ENCODE results near the gene C1orf167.

Gene C1orf167

DNA sequence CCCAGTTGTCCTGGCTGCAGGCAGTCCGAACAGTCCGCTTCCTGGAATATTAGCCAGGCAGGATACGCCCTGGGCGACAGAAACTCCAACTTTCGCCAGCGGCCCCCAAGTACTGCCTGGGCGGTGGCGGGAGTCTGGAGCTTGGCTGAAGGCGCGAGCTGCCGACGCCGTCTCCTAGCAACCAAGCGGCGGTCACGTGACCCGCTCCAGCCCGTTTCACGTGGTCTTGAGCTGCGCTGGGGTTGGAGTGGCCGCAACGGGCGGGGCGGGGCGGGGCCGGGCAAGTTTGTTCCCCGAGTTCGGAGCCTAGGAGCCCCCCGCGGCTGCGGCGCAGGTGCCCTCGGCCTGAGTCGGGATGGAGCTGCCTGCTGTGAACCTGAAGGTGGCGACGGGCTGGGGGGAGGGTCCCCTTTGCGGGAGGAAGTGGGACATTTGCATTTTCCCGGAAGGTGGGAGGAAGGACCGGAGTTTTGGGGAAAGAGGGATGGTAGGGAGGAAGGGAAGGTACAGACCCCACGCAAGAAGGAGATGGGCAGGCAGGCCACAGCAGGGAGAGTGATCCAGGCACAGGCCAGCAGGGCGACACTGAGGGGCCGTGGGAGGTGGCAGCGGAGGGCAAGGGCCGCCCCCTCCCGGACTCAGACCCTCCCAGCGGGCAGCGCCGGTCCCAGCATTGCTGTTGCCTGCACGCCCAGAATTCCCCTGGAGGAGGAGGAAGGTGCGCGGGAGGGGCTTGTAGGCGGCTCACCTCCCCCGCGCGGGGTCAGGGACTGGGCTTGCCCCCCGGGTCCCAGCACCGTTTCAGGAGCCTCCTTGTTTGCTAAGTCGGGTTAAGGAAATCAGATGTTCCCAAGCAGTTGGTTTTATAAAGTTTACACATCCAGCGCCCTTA, 25.9 kb upstream of the C1orf167 start, which contains the start of gene AGTRAP:
TSS of gene AGTRAP (plus strand) at position 283 of the 892 bp plus-strand sequence. CDS start at position 356, 73 bp downstream.
- DNase-seq (ENCODE audit: low read depth in 2 of 2) = peak; percentile 73 to 75

DNA sequence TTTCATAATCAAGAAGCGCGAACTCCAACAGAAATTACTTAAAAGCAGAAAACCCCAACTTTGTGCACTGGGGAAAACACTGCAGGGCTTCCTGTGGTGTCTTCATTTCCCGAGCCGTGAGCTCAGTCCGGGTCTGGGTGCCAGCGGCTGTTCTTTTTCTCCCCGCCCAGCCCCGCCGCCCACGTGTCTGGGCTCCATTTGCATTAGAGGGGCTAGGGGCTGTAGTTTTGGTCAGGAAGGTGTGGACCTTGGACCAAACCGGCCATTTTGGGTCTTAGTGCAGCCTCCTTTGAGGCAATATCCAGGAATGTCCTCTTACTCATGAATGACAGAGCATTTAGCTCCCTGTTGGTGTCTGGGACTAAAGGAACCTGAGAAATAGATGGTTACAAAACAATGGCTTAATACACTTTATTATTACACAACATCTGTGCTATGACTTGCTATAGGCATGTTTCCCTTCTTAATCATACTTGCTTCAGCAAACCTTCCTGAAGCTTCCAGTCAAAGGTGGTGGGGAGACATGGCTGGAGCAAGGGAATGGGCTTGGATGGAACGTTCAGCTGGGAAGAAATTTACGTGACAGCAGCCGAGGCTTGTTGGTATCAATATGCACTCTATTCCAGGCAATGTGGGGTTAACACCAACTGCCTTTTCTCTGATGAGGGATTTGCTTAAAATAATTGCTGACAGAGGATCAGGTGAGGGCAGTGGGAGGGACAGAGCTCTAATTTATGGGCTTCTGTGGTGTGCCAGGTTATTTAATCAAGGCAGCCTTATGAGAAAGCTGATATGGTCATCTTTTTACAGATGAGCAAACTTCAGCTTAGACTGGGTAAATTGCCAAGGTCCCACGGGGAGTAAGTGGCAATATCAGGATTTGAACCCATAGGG, 25.0 kb upstream of the C1orf167 start:
- peak in 1 of 2 donors; percentile 15 for DNase-seq (ENCODE audit: low read depth in 2 of 2)

DNA sequence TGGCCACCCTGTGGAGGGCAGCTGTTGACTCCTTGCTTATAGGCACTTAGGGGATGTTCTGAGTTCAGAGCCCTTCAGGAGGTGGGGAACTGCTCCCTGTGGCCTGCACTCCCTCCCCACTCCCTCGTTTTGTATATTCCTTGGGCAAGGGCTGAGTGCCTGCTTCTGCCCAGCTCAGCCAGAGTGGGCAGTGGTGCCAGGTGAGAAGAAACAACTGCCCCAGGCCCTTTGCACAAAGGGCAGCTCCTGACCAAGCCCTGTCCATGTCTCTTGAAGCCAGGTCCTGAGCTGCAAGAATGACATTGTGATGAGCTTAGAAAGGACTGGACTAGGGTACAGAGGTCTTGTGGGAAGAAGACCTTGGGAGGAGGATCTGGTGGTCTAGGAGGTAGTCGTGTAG, 23.9 kb upstream of the C1orf167 start:
- DNase-seq (ENCODE audit: low read depth in 2 of 2) = no peak

DNA sequence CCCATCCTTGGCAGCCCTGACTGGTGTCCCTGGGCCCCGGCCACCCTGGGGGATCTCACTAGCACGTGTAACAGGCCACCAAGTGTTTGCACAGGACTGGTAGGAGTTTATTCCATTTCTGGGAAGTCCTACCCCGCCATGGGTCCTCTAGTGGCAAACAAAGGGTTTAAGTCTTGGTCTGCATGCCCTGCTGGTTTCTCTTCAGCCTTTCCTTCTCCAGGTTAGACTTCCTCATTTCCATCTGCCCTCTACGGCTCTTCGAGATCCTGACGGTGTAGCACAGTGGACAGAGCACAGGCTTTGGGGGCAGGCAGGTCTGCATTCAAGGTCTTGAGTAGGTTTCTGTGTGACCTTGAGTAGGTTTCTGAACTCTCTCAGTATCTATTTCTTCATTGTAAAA, 23.2 kb upstream of the C1orf167 start:
- no peak for DNase-seq (ENCODE audit: low read depth in 2 of 2)

DNA sequence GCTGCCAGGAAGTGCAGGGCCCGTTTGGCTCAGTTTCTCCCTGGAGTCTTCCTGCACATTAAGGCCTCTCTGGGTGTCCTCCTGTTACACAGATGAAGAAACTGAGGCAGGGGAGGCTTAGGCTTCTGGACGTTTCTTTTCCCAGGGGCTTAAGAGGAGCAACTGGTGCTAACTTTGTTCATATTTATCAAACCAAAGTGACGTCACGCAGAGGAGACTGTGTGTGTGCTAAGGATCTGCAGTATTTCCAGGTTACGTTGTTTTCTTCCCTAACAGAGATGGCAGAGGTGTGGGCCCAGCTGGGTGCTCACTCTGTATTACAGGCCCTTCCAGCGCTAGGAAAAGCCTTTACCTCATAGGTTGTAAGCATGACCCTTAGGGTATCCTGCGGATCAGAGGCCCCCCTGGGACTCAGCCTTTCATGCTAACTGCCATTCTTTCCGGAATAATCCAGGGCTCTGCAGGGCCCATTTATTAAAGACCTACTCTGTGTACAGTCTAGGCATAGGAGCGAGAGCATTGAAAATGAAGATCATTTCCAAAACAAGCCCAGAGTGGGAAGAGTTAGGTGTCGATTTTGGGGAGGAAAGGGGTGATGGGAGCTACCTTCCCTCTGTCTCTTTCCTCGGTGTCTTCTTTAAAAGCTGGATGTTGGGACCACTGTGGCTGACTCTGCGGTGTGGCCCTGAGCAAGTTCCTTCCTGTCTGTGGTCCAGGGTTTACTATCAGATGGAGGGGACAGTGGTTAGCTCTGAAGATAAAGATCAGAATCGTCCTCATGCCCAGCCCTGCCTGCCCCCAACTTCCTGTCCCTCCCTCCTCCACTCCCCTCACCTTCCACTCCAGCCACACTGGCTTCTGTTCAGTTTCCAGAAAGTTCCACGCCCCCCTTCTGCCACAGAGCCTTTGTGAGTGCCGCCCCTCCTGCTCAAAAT, 21.5 kb upstream of the C1orf167 start:
- no peak for DNase-seq (ENCODE audit: low read depth in 2 of 2)

DNA sequence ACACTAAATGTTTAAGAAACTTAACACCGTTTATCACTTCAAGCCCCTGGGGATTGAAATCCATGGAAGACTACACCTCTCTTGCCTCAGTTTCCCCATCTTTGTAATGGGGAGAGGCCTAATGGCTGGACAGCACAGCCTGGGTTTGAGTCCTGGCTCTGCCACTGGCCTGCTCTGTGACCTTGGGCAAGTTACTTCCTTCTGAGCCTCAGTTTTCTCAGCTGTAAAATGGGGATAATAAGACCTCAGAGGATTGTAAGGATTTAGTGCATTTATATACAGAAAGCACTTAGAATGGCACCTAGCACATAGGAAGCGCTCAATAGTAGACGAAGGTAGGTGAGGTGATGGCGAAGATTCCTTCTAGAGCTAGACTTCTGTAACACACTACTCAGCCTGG, 20.5 kb upstream of the C1orf167 start:
- no peak for DNase-seq (ENCODE audit: low read depth in 2 of 2)

DNA sequence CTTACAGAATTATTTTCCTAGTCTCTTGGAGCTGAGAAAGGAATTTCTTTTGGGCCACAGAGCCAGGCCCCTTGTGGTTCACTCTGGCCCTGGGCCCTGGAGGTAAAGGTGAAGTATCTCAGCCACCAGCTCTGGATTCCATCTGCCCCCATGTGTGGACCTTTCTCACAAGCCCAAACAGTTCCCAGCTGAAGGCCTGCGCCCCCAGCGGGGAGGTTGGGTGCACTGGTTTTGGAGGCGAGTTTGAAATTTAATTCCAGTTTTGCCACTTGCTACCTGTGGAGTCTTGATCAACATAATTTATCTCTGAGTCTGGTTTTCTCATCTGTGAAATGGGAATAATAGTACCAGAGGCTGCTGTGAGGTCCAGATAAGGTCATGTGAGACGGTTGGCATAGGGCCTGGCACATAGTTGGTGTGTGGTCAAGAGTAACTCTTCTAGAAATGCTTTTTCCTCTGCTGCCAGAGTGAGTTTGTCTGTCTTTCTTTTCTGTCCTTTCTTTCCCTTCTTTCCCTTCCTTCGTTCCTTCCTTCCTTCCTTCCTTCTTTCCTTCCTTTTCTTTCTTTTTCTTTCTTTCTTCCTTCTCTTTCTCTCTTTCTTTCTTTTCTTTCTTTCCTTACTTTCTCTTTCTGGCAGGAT, 20.0 kb upstream of the C1orf167 start:
- DNase-seq (ENCODE audit: low read depth in 2 of 2) = no peak

DNA sequence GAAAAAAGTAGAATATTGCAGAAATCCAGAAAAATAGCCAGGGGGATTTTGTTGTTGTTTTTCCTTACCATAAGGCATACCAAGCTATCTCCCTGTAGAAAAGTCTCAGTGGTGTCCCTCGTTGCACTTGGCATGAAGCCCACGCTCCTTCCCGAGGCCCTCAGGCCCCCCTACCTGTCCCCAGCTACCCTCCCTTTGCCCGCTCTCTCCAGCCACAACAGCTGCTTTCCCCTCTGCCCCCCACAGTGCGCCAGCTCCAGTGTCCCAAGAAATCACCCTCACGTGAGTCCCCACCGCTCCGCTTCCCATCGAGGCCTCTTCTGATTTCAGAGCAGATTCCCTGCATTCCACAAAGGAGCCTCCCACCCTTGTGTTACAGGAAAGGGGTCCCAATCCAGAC, 17.7 kb upstream of the C1orf167 start:
- DNase-seq (ENCODE audit: low read depth in 2 of 2) = no peak

DNA sequence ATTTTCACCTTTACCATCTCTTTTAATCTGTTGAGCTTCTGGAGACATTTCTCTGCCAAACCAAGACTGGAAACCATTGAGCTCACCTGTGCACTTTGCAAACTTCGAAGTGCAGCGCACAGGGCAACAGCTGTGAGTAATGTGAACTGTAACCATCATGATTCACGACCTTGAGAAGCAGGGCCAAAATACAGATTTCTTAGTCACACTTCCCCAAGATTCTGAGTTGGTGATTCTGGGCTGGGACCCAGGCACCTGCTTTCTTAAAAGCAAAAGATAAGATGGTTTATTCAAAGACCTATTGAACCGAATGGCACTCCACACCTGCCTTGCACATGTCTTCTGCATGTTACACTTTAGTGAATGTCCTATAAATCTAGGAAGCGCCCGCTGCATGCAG, 15.9 kb upstream of the C1orf167 start:
- no peak for DNase-seq (ENCODE audit: low read depth in 2 of 2)

DNA sequence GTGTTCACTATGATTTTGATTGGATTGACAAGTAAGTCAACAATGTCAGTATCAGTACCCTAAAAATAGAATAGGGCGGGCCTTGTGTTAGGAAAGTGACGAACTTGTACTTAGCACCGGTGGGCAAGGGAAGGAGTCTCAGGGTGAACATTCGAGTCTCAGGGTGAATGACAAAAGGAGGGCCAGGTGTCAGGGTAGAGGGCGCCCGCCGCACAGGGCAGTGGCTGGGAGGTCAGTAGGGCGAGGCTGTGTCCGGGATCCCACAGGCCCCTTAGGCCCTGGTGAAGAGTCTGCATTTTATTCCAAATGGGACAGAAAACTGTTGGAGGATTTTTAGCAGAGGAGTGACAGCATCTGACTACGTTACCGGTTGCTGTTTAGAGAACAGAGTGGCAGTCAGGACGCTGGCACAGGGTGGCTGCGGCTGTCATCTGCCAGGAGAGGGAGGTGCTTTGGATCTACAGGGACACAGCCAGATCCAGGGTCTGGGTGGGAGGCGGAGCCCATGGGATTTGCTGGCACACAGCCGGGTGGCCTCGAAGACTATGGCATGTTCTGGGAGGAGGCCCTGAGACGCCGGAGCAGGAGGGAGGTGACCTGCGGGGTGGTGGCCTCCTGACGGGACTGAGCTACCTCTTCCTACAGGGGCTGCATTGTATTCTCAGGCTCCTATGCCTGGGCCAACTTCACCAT, 15.1 kb upstream of the C1orf167 start:
- no peak for DNase-seq (ENCODE audit: low read depth in 2 of 2)

DNA sequence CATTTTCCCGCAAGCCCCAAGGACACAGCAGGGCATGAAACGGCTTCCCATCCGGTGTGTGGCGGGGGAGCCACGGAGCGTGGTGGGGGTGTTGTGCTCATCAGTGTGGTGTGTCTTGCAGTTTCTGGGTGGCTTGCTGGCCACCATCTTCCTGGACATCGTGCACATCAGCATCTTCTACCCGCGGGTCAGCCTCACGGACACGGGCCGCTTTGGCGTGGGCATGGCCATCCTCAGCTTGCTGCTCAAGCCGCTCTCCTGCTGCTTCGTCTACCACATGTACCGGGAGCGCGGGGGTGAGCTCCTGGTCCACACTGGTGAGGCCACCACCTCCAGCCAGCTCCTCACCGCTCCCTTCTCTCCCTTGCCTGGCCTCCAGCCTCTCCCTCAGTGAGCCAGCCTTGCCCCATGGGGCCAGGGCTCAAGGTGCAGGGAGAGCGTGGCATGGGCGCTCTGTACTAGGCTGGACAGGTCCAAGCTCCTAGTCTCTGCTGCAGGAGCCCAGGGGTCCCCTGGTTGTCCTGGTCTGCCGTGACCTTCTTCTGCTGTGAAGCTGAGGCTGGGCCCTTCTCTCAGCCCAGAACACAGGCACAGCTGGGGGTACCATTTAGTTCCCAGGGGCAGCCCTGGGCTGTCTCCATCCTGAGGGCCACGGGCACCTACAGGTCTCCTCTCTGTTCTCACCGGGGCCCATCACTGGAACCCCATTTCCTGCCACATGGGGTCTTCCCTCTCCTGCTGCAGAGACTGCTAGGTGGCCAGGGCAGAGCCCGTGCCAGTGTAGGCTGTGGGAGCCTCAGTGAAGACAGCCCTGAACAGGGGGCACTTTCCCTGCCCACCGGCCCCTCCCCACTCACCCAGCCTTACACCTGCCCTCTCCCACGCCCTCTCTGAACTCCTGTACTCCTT, 13.4 kb upstream of the C1orf167 start:
- no peak for DNase-seq (ENCODE audit: low read depth in 2 of 2)

DNA sequence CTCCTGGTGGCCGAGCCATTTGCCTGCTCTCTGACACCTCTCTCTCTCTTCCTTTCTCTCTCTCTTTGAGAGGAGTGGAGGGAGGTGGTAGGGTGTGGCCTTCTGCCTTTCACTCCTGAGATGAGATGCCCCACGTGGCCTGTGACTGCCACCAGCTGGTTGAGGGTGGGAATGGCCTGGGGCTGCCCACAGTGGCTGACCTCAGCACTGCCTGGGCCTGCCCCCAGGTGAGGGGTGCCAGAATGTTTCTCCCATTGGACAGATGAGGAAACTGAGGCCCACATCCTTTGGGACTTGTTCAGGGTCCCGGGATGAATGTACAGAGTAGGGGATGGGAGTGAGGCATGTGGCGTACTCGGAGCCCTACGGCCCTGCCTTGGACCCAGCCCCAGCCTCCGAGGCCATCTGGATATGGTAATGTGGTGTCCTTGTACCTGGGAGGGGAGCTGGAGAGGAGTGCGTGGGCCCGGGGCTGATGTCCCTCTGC, 12.7 kb upstream of the C1orf167 start:
- DNase-seq (ENCODE audit: low read depth in 2 of 2) = no peak

DNA sequence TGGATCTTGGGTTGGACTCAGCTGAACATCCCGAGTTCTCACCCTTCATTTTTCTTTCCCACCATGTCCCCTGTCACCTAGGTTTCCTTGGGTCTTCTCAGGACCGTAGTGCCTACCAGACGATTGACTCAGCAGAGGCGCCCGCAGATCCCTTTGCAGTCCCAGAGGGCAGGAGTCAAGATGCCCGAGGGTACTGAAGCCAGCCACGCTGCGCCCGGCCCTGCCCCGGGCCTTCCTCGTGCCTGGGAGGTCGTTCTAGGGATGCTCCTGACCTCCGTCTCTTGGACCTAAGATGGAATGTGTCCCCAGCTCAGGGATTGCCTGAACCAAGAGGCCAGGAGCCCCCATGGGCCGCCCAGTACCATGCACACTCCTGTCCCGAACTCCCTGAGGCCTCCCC, 12.0 kb upstream of the C1orf167 start:
- no peak for DNase-seq (ENCODE audit: low read depth in 2 of 2)

DNA sequence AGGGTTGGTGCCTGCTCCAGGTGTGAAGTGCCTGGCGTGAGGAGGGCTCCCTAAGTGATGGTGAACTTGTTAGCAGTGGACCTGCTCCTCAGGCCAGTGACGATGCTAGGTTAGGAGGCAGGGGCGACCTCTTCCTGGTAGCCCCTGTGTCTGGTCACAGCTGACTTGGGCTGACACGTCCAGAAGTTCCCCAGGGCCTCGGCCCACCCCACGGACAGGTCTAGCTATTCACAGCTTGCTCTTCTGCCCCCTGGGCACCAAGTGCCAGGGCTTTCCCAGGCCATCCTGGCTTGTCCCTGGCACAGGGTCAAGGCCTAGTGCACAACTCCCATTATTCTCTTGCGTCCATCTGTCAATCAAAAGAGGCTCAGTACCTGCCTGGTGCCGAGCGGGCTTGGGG, 10.9 kb upstream of the C1orf167 start:
- DNase-seq (ENCODE audit: low read depth in 2 of 2) = no peak

DNA sequence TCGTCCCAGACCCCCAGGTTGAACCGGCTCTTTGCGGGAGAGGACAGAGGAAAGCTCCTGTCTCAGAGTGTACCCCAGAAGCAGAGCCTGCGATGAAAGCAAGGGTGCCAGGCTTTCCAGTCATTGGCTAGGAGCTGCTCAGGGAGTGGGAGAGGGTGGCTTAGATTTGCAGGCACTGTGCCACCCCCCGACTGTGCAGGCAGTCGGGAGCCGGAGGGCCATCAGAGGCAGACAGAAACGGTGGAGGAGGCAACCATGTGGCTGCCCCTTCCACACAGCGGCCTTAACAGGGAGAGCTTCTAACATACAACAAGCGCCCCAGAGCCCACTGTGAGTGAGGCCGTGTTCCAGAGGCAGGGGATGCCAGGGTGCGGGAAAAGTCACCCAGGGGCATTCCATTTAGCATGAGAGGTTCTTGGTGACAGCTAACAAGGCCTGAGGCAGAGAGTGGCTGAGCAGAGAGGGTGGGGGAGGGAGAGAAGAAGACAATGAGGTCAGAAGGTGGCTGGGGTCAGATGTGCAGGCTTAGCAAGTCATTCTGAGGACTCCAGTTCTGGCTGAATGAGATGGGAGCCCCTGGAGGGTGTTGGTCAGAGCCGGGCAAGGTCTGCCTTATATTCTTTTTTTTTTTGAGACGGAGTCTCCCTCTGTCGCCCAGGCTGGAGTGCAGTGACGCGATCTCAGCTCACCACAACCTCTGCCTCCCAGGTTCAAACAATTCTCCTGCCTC, 9.5 kb upstream of the C1orf167 start:
- no peak for DNase-seq (ENCODE audit: low read depth in 2 of 2)

DNA sequence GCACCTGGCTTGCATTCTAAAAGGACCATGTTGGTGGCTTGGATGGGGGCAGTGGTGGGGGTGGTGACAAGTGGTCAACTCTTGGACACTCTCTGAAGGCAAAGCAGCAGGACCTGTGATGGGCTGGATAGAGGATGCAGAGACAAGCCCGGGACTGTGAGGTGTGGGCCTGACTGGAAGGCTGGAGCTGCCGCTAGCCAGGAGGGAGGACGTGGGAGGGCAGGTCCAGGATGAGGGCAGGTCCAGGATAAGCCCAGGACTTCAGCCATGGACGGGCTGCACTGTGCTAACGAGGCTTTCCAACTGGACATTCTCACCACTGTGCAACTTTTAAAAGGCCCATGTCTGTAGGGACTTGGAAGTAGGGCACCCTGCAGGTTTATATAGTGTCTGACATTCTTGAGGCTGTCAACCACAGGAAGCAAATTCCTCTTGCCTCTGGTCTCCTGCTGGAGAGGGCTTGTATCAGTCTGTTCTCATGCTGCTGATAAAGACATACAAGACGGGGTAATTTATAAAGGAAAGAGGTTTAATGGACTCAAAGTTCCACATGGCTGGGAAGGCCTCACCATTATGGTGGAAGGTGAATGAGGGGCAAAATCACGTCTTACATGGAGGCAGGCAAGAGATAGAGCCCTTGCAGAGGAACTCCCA, 8.3 kb upstream of the C1orf167 start:
- DNase-seq (ENCODE audit: low read depth in 2 of 2) = no peak

DNA sequence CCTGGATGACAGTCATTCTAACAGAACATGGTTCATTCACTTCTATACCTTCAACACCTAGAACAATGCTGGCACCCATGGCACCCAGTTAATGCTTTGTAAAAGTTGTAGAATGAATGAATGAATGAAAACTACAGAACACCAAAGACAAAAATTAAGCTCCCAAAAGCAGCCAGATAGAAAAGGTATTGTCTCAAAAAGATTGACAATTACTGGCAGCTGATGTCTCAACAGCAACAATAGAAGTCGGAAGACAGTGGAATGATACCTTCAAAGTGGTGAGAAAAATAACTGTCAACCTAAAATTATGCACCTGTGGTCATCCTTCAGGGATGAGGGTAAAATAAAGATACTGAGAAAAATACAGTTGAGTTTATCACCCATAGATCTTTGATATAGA, 4.9 kb upstream of the C1orf167 start:
- DNase-seq (ENCODE audit: low read depth in 2 of 2) = no peak

DNA sequence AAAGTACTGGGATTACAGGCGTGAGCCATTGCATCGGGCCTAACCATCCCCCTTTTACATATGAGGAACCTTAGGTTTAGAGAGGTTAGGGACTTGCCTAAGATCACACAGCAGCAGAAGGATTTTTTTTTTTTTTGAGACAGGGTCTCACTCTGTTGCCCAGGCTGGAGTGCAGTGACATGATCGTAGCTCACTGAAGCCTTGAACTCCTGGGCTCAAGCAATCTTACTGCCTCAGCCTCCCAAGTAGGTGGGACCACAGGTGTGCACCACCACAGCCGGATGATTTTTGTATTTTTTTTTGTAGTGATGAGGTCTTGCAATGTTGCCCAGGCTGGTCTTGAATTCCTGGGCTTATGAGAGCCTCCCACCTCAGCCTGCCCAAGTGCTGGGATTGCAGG, 2.2 kb upstream of the C1orf167 start:
- no peak for DNase-seq (ENCODE audit: low read depth in 2 of 2)
